ENCODE data around the gene IL36A.

DNA sequence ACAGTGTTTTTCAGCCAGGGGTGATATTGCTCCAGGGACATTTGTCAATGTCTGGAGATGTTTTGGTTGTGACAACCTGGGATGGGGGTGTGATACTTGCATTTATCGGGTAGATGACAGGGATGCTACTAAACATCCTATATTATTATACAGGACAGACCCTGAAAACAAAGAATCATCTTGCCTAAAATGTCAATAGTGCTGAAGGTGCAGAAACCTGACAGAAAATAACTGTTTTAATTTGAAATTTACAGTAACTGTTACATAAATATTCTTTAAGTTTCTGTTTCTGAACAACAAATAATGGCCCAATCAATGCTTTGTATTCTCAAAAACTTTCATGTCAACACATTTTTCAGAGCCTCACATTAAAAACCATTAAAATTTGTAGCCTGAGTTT is 2.0 kb downstream of the IL36A start:
- no peak for TF ChIP-seq CTCF (IDR thresholded peaks at IDR 0.05)
- TF ChIP-seq POLR2A (IDR thresholded peaks at IDR 0.05): no peak
